Chondrocyte (in vitro differentiated cells): Measurements from ENCODE around the gene GGACT. TPM values are rescaled to one million over a fixed set of nuclear protein-coding genes. Genes with fewer than 3 reads are reported as not detected.
"Not testable (repeated sequence)": the region's sequence is repeated elsewhere in the genome, so short reads cannot be mapped to it uniquely, and the experiment has no call there.

Source experiments
- DNase-seq: peaks from one replicate; pipeline ENCODE4 v3.0.0; 2021; ENCODE audit warnings: mixed read lengths, low spot score
- H3K27ac Mint-ChIP-seq: one replicate; pipeline ENCODE4 v1.8.0; 2021; ENCODE audit warnings: mild to moderate bottlenecking, moderate library complexity, mixed read lengths; ENCODE audit not compliant: unreplicated experiment
- H3K27me3 Mint-ChIP-seq: 2 replicates; pipeline ENCODE4 v1.8.0; 2021; ENCODE audit warnings: low read depth, mixed read lengths
- H3K36me3 Mint-ChIP-seq: 2 replicates; pipeline ENCODE4 v1.8.0; 2021; ENCODE audit warnings: low read depth, mixed read lengths
- H3K4me1 Mint-ChIP-seq: 2 replicates; pipeline ENCODE4 v1.8.0; 2021; ENCODE audit warnings: low read depth, mild to moderate bottlenecking, mixed read lengths
- H3K4me3 Mint-ChIP-seq: one replicate; pipeline ENCODE4 v1.8.0; 2021; ENCODE audit warnings: mild to moderate bottlenecking, moderate library complexity, mixed read lengths; ENCODE audit not compliant: unreplicated experiment
- H3K9me3 Mint-ChIP-seq: 2 replicates; pipeline ENCODE4 v1.8.0; 2021; ENCODE audit warnings: low read depth, mixed read lengths
- CTCF ChIP-seq: fragments of 200-600 bp; sonication (generic); IDR thresholded peaks from 2 replicates; pipeline ENCODE4 v1.5.0; 2021; ENCODE audit warnings: antibody characterized with exemption, mild to moderate bottlenecking, moderate library complexity
- total RNA-seq: library from RNA; stranded (reverse); gene quantifications from 3 replicates; pipeline ENCODE4 v1.2.1, GENCODE V29; 2021

The GGACT gene
- total RNA-seq, 1 donor from 2014 or later, result 11.3 TPM

GRCh38 chr13:100581030-100581429 is 7.6 kb downstream of the GGACT start:
- no peak for DNase-seq
- Mint-ChIP-seq H3K36me3 (peaks cover 23% of the 10 kb centered on the region), H3K27ac (no peak overlapping the region), H3K9me3 (peaks cover 11% of the 10 kb centered on the region), H3K4me3 (no peak overlapping the region), H3K4me1 (no peaks in the 10 kb centered on the region), H3K27me3 (no peaks in the 10 kb centered on the region)
- no peak for TF ChIP-seq CTCF

GRCh38 chr13:100580045-100580444 is 8.5 kb downstream of the GGACT start:
- Mint-ChIP-seq H3K27me3 (no peaks in the 10 kb centered on the region), H3K27ac (no peak overlapping the region), H3K36me3 (peaks cover 23% of the 10 kb centered on the region), H3K4me1 (no peaks in the 10 kb centered on the region), H3K9me3 (peaks cover 11% of the 10 kb centered on the region), H3K4me3 (no peak overlapping the region)
- no peak for DNase-seq
- no peak for TF ChIP-seq CTCF

- not testable (repeated sequence) for H3K27me3 Mint-ChIP-seq, H3K27ac Mint-ChIP-seq, H3K4me3 Mint-ChIP-seq, H3K4me1 Mint-ChIP-seq, DNase-seq
- Mint-ChIP-seq H3K9me3 (peaks cover 11% of the 10 kb centered on the region), H3K36me3 (peaks cover 17% of the 10 kb centered on the region)
These were observed 11.3 kb downstream of the GGACT start for GRCh38 chr13:100577239-100577638.

- no peak overlapping the region for H3K27ac Mint-ChIP-seq
- no peak for DNase-seq
- no peaks in the 10 kb centered on the region for H3K4me1 Mint-ChIP-seq
- H3K9me3 Mint-ChIP-seq, result no peaks in the 10 kb centered on the region
- peak; percentile 84 for TF ChIP-seq CTCF
- no peak overlapping the region for H3K4me3 Mint-ChIP-seq
- H3K27me3 Mint-ChIP-seq, result no peaks in the 10 kb centered on the region
- peaks cover 3% of the 10 kb centered on the region for H3K36me3 Mint-ChIP-seq
These were observed 15.5 kb downstream of the GGACT start for GRCh38 chr13:100573121-100573520.

GRCh38 chr13:100566543-100566942 is 22.0 kb downstream of the GGACT start:
- no peak overlapping the region for H3K27ac Mint-ChIP-seq
- no peak for TF ChIP-seq CTCF

GRCh38 chr13:100565286-100565685 is 23.3 kb downstream of the GGACT start:
- DNase-seq, result no peak
- Mint-ChIP-seq H3K27ac (no peak overlapping the region), H3K36me3 (peaks cover 11% of the 10 kb centered on the region), H3K4me3 (no peak overlapping the region), H3K27me3 (no peaks in the 10 kb centered on the region), H3K4me1 (peaks cover 11% of the 10 kb centered on the region), H3K9me3 (peaks cover 8% of the 10 kb centered on the region)
- TF ChIP-seq CTCF, result no peak

More at GRCh38 chr13:100566543-100566942, 22.0 kb downstream of the GGACT start:
- Mint-ChIP-seq H3K4me1 (peaks cover 3% of the 10 kb centered on the region), H3K36me3 (peaks cover 11% of the 10 kb centered on the region), H3K9me3 (peaks cover 8% of the 10 kb centered on the region), H3K27me3 (no peaks in the 10 kb centered on the region), H3K4me3 (no peak overlapping the region)
- no peak for DNase-seq
